Measurements from ENCODE around the gene TTC23.

DNA sequence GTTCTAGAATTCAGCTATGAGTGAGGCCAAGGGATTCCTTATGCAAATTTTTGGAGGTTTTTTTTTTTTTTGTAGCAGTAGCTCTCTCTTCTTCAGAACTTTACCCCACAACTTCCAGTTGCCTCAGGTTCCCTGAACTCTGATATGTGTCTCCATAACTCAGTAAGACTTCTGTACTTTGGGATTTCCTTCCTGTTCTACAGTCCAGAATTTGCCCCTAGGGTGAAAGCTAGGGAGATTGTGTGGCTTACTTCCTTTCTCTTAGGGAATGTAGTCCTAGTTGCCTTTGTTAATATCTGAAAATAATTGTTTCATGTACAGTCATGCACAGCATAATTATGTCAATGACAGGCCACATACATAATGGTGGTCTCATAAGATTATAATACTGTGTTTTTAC, 32.7 kb upstream of the TTC23 start:
- TF ChIP-seq, protein P1, sequence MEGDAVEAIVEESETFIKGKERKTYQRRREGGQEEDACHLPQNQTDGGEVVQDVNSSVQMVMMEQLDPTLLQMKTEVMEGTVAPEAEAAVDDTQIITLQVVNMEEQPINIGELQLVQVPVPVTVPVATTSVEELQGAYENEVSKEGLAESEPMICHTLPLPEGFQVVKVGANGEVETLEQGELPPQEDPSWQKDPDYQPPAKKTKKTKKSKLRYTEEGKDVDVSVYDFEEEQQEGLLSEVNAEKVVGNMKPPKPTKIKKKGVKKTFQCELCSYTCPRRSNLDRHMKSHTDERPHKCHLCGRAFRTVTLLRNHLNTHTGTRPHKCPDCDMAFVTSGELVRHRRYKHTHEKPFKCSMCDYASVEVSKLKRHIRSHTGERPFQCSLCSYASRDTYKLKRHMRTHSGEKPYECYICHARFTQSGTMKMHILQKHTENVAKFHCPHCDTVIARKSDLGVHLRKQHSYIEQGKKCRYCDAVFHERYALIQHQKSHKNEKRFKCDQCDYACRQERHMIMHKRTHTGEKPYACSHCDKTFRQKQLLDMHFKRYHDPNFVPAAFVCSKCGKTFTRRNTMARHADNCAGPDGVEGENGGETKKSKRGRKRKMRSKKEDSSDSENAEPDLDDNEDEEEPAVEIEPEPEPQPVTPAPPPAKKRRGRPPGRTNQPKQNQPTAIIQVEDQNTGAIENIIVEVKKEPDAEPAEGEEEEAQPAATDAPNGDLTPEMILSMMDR (conservative IDR thresholded peaks at IDR 0.05; ENCODE audit: low read depth, low read length): no peak
- no peak for TF ChIP-seq EZH2 (IDR thresholded peaks at IDR 0.05; ENCODE audit: borderline replicate concordance, low read depth, low read length, poor library complexity, severe bottlenecking)
